GM19023 (cell line): ENCODE data around the gene ZNF222.
A peak's percentile ranks its signal among the peaks of the same experiment; 100 is the strongest.

Experiments
- ATAC-seq: cut with Tn5 transposase; IDR thresholded peaks from one replicate; pipeline ENCODE4 v1.9.1; 2021; ENCODE audit warnings: mild to moderate bottlenecking, moderate library complexity; ENCODE audit not compliant: unreplicated experiment

ZNF222 gene

GRCh38 chr19:44025217-44025936 lies at the start of gene ZNF222:
Gene ZNF222 (plus strand): TSS chr19:44025379. CDS start chr19:44025437, 58 bp downstream.
- peak; percentile 95 for ATAC-seq

GRCh38 chr19:43976732-43977131 lies 48.4 kb upstream of the ZNF222 start:
- no peak for ATAC-seq

GRCh38 chr19:43983544-43983911 lies 41.7 kb upstream of the ZNF222 start:
- no peak for ATAC-seq

GRCh38 chr19:43983912-43984686 lies 41.1 kb upstream of the ZNF222 start, which contains the start of gene ZNF155:
Gene ZNF155 (plus strand): TSS chr19:43984188. CDS start chr19:43988544, 4,356 bp downstream.
- ATAC-seq, result peak; percentile 86

- ATAC-seq, result no peak
These were observed 40.5 kb upstream of the ZNF222 start for GRCh38 chr19:43984687-43985000.

- ATAC-seq, result no peak
These were observed 27.4 kb upstream of the ZNF222 start for GRCh38 chr19:43997631-43998290.

GRCh38 chr19:44002212-44002565 lies 23.0 kb upstream of the ZNF222 start:
- ATAC-seq, result no peak

- ATAC-seq, result peak; percentile 94
These were observed 22.4 kb upstream of the ZNF222 start, which contains the start of gene ZNF230 for GRCh38 chr19:44002566-44003460. Gene ZNF230 (plus strand): TSS chr19:44002957. CDS start chr19:44007079, 4,122 bp downstream.

- ATAC-seq, result peak; percentile 19
These were observed 21.6 kb upstream of the ZNF222 start for GRCh38 chr19:44003461-44004009.

- no peak for ATAC-seq
These were observed 19.2 kb upstream of the ZNF222 start for GRCh38 chr19:44005973-44006372.

- no peak for ATAC-seq
These were observed 17.7 kb upstream of the ZNF222 start for GRCh38 chr19:44007473-44007872.

- no peak for ATAC-seq
These were observed 14.7 kb upstream of the ZNF222 start for GRCh38 chr19:44010468-44010867.

GRCh38 chr19:44019498-44019897 lies 5.7 kb upstream of the ZNF222 start:
- ATAC-seq, result no peak

- no peak for ATAC-seq
These were observed 4.0 kb upstream of the ZNF222 start for GRCh38 chr19:44021221-44021620.

GRCh38 chr19:44024900-44025216 lies 321 bp upstream of the ZNF222 start:
- no peak for ATAC-seq

GRCh38 chr19:44026622-44027021 lies 1.4 kb downstream of the ZNF222 start:
- ATAC-seq, result no peak

- no peak for ATAC-seq
These were observed 6.9 kb downstream of the ZNF222 start for GRCh38 chr19:44032001-44032610.

- no peak for ATAC-seq
These were observed 17.0 kb downstream of the ZNF222 start for GRCh38 chr19:44042147-44042546.

GRCh38 chr19:44050740-44051649 lies 25.8 kb downstream of the ZNF222 start:
- peak; percentile 14 for ATAC-seq
